HepG2 (cell line): ENCODE data around the gene PTPRCAP. TPM values are rescaled to one million over a fixed set of nuclear protein-coding genes. Genes with fewer than 3 reads are reported as not detected.

Experiments used
- CAMTA2 ChIP-seq: sonication (generic); formaldehyde crosslinking; IDR thresholded peaks from 2 replicates; pipeline ENCODE4 v1.4.0; 2020; ENCODE audit warnings: mild to moderate bottlenecking, missing genetic modification reagents, borderline replicate concordance
- FOSL1 ChIP-seq: sonication (generic); formaldehyde crosslinking; IDR thresholded peaks from 2 replicates; pipeline ENCODE4 v1.9.0; 2021; ENCODE audit warnings: missing genetic modification reagents, borderline replicate concordance
- KAT2B ChIP-seq: fragments of 150-350 bp; IDR thresholded peaks from 2 replicates; pipeline ENCODE4 v1.6.1; 2014; ENCODE audit warnings: low read depth, low read length, borderline replicate concordance
- MED8 ChIP-seq: sonication (generic); formaldehyde crosslinking; IDR thresholded peaks from 2 replicates; pipeline ENCODE4 v1.8.1; 2023; ENCODE audit warnings: mild to moderate bottlenecking, missing genetic modification reagents; ENCODE audit not compliant: insufficient replicate concordance
- NFKB2 ChIP-seq: sonication (generic); formaldehyde crosslinking; IDR thresholded peaks from 2 replicates; pipeline ENCODE4 v1.4.0; 2020; ENCODE audit warnings: missing genetic modification reagents, borderline replicate concordance
- NFYB ChIP-seq: sonication (generic); formaldehyde crosslinking; IDR thresholded peaks from 2 replicates; pipeline ENCODE4 v1.4.0; 2020; ENCODE audit warnings: missing genetic modification reagents
- PAWR ChIP-seq: sonication (generic); formaldehyde crosslinking; IDR thresholded peaks from 2 replicates; pipeline ENCODE4 v1.4.0; 2020; ENCODE audit warnings: missing genetic modification reagents, mild to moderate bottlenecking, borderline replicate concordance
- PHF8 ChIP-seq: sonication (generic); formaldehyde crosslinking; IDR thresholded peaks from 2 replicates; pipeline ENCODE4 v1.5.0; 2020; ENCODE audit warnings: missing genetic modification reagents
- RARA ChIP-seq: IDR thresholded peaks from 2 replicates; pipeline ENCODE4 v1.6.1; 2016; ENCODE audit warnings: missing genetic modification reagents, missing compliant biosample characterization
- RFX3 ChIP-seq: IDR thresholded peaks from 2 replicates; pipeline ENCODE4 v1.6.1; 2016; ENCODE audit warnings: missing biosample characterization, missing genetic modification reagents
- SOX6 ChIP-seq, 2 experiments: fragments of 450-650 bp in 1 of 2; sonication (generic) in 1 of 2; formaldehyde crosslinking in 1 of 2; IDR thresholded peaks; 2 replicates each; pipeline versions ENCODE4 v1.4.0 to v1.6.1; 2017 to 2020; ENCODE audit warnings: antibody characterized with exemption in 1 of 2, mild to moderate bottlenecking in 1 of 2, missing genetic modification reagents in 1 of 2
- SUZ12 ChIP-seq: fragments of 150-350 bp; IDR thresholded peaks from 2 replicates; pipeline ENCODE4 v1.6.1; 2014; ENCODE audit warnings: low read depth, low read length
- TARDBP ChIP-seq: sonication (generic); formaldehyde crosslinking; IDR thresholded peaks from 2 replicates; pipeline ENCODE4 v1.8.0; 2022; ENCODE audit warnings: mild to moderate bottlenecking, missing genetic modification reagents
- ZFX ChIP-seq: sonication (generic); formaldehyde crosslinking; IDR thresholded peaks from 2 replicates; pipeline ENCODE4 v1.4.0; 2020; ENCODE audit warnings: mild to moderate bottlenecking, low read depth, missing genetic modification reagents, moderate library complexity
- ZNF207 ChIP-seq: fragments of 450-650 bp; IDR thresholded peaks from 2 replicates; pipeline ENCODE4 v1.6.1; 2016; ENCODE audit warnings: antibody characterized with exemption, borderline replicate concordance
- ZNF251 ChIP-seq: sonication (generic); formaldehyde crosslinking; IDR thresholded peaks from 2 replicates; pipeline ENCODE4 v1.9.0; 2021; ENCODE audit warnings: mild to moderate bottlenecking, missing genetic modification reagents
- ZNF567 ChIP-seq: sonication (generic); formaldehyde crosslinking; IDR thresholded peaks from 2 replicates; pipeline ENCODE4 v1.8.1; 2023; ENCODE audit warnings: mild to moderate bottlenecking, missing genetic modification reagents, borderline replicate concordance
- ZNF737 ChIP-seq: sonication (generic); formaldehyde crosslinking; IDR thresholded peaks from 2 replicates; pipeline ENCODE4 v1.5.0; 2020; ENCODE audit warnings: missing genetic modification reagents, mild to moderate bottlenecking, borderline replicate concordance
- polyA plus RNA-seq, 8 experiments: library from polyadenylated mRNA; depleted of rRNA in 3 of 8; stranded (reverse) in 7 of 8; unstranded in 1 of 8; fragments of >200 nt; fragmentation: Illumina TruSeq in 4 of 8; extraction: Trizol in 4 of 8; gene quantifications; 2 replicates each; pipeline versions ENCODE4 v1.2.1 to v1.2.3, GENCODE V29; 2011 to 2016; ENCODE audit warnings: low read depth in 4 of 8, missing spikeins in 1 of 8, mixed read lengths in 1 of 8; ENCODE audit not compliant: insufficient read depth in 1 of 8
- total RNA-seq, 5 experiments: library from RNA; depleted of rRNA; stranded (reverse); fragments of >200 nt; fragmentation: Illumina TruSeq; extraction: Trizol; gene quantifications; 2 replicates each; pipeline ENCODE4 v1.2.3, GENCODE V29; 2016; ENCODE audit warnings: low read depth in 1 of 5
- TF ChIP-seq, protein P1 (sequence below): sonication (generic); formaldehyde crosslinking; IDR thresholded peaks from 2 replicates; pipeline ENCODE4 v1.4.0; 2020; ENCODE audit warnings: missing genetic modification reagents, mild to moderate bottlenecking, borderline replicate concordance
- TF ChIP-seq, protein P2 (sequence below): sonication (generic); formaldehyde crosslinking; IDR thresholded peaks from 2 replicates; pipeline ENCODE4 v1.4.0; 2020; ENCODE audit warnings: mild to moderate bottlenecking, missing genetic modification reagents
- TF ChIP-seq, protein P3 (sequence below): sonication (generic); formaldehyde crosslinking; IDR thresholded peaks from 2 replicates; pipeline ENCODE4 v1.4.0; 2020; ENCODE audit warnings: missing genetic modification reagents, borderline replicate concordance

PTPRCAP gene
- total and polyA plus RNA-seq, 2 of the 13 experiments (the other 11 are each of a cell fraction or from before 2014, with no cell fraction given): 0.60 to 0.70 TPM

DNA sequence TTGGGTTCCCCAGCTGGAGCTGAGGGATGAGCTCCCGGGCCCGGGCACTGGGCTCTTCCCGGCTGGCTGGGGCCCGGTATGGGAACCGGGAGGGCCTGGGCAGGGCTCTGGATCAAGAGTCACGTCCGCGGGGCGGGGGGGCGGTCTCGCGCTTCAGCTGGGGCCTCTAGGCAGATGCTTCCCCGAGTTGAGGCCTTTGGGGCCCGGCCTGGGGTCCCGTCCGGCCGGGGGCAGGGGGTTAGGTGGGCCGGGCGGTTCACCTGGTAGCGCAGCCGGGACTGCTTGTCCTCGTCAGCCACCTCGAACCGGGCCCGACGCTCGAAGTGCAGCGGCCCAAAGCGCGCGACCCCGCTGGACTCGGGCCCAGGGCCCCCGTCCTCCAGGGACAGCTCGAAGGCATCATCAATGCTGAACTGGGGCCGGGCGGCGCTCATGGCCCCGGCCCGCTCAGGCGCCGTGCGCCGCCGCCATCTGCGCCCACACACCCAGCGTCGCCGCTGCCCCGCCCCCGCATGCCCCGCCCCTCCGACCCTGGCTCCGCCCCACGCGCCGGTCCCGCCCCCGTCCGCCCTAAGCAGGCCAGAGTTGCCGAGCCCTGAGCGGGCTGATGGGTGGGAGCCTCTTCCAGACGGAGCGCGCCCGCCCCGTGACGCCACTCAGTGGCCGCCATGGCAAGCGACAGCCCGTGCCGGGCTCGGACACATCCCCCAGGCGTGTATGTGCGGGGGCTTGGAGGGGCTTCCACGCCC, 31.5 kb upstream of the PTPRCAP start, which contains the start of gene TMEM134 (continued):
- TF ChIP-seq NFYB (CRISPR knock-in tag) (no peak), PAWR (CRISPR knock-in tag) (no peak), ZNF737 (CRISPR knock-in tag) (no peak), ZFX (peak; percentile 82), ZNF251 (CRISPR knock-in tag) (no peak), NFKB2 (peak; percentile 67; the same call in 1 of the 2 replicates), MED8 (CRISPR knock-in tag) (no peak), FOSL1 (CRISPR knock-in tag) (no peak), ZNF567 (CRISPR knock-in tag) (no peak), SOX6 (IDR thresholded peaks at IDR 0.05) (no peak), SOX6 (CRISPR knock-in tag; IDR thresholded peaks at IDR 0.05) (no peak), ZNF207 (no peak), RARA (CRISPR knock-in tag) (peak; percentile 29; the same call in 1 of the 2 replicates), KAT2B (no peak), CAMTA2 (CRISPR knock-in tag) (no peak), PHF8 (CRISPR knock-in tag) (peak; percentile 77), TARDBP (CRISPR knock-in tag) (no peak), SUZ12 (no peak), RFX3 (CRISPR knock-in tag) (no peak)
- TF ChIP-seq, protein P1, sequence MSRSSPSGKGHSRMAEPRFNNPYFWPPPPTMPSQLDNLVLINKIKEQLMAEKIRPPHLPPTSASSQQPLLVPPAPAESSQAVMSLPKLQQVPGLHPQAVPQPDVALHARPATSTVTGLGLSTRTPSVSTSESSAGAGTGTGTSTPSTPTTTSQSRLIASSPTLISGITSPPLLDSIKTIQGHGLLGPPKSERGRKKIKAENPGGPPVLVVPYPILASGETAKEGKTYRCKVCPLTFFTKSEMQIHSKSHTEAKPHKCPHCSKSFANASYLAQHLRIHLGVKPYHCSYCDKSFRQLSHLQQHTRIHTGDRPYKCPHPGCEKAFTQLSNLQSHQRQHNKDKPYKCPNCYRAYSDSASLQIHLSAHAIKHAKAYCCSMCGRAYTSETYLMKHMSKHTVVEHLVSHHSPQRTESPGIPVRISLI (CRISPR knock-in tag): no peak
- TF ChIP-seq, protein P2, sequence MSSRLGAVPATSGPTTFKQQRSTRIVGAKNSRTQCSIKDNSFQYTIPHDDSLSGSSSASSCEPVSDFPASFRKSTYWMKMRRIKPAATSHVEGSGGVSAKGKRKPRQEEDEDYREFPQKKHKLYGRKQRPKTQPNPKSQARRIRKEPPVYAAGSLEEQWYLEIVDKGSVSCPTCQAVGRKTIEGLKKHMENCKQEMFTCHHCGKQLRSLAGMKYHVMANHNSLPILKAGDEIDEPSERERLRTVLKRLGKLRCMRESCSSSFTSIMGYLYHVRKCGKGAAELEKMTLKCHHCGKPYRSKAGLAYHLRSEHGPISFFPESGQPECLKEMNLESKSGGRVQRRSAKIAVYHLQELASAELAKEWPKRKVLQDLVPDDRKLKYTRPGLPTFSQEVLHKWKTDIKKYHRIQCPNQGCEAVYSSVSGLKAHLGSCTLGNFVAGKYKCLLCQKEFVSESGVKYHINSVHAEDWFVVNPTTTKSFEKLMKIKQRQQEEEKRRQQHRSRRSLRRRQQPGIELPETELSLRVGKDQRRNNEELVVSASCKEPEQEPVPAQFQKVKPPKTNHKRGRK: no peak
- TF ChIP-seq, protein P3, sequence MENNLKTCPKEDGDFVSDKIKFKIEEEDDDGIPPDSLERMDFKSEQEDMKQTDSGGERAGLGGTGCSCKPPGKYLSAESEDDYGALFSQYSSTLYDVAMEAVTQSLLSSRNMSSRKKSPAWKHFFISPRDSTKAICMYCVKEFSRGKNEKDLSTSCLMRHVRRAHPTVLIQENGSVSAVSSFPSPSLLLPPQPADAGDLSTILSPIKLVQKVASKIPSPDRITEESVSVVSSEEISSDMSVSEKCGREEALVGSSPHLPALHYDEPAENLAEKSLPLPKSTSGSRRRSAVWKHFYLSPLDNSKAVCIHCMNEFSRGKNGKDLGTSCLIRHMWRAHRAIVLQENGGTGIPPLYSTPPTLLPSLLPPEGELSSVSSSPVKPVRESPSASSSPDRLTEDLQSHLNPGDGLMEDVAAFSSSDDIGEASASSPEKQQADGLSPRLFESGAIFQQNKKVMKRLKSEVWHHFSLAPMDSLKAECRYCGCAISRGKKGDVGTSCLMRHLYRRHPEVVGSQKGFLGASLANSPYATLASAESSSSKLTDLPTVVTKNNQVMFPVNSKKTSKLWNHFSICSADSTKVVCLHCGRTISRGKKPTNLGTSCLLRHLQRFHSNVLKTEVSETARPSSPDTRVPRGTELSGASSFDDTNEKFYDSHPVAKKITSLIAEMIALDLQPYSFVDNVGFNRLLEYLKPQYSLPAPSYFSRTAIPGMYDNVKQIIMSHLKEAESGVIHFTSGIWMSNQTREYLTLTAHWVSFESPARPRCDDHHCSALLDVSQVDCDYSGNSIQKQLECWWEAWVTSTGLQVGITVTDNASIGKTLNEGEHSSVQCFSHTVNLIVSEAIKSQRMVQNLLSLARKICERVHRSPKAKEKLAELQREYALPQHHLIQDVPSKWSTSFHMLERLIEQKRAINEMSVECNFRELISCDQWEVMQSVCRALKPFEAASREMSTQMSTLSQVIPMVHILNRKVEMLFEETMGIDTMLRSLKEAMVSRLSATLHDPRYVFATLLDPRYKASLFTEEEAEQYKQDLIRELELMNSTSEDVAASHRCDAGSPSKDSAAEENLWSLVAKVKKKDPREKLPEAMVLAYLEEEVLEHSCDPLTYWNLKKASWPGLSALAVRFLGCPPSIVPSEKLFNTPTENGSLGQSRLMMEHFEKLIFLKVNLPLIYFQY (CRISPR knock-in tag): 0 out of 2 replicates have a peak, but pooled peaks have one; percentile 7
